ENCODE measurements around the gene PHLPP1. TPM values are rescaled to one million over a fixed set of nuclear protein-coding genes. Genes with fewer than 3 reads are reported as not detected.

PHLPP1 gene
- total RNA-seq (2022; extraction: Qiagen RNA extraction), result 5.4 to 8.2 TPM (median 7.8 TPM) in 5 replicates

GRCh38 chr18:62715436-62715758 is at the start of gene PHLPP1:
TSS of gene PHLPP1 (plus strand) at chr18:62715541. CDS start at chr18:62715684, 143 bp downstream.

Other genes with a start within 250 kb of the PHLPP1 start
- gene ZCCHC2, start 192.5 kb upstream of the PHLPP1 start, total RNA-seq (2022; extraction: Qiagen RNA extraction), result 7.5 to 10.6 TPM (median 9.4 TPM) in 5 replicates